Skeletal muscle satellite cell (primary cell): Measurements from ENCODE around the gene CNTNAP2.
"Not testable (repeated sequence)": the region's sequence is repeated elsewhere in the genome, so short reads cannot be mapped to it uniquely, and the experiment has no call there.

Source experiments
- H3K27me3 ChIP-seq: 2 replicates; pipeline ENCODE4 v1.7.0; 2013; ENCODE audit warnings: low read length; ENCODE audit not compliant: control insufficient read depth, insufficient read depth
- H3K36me3 ChIP-seq: 2 replicates; pipeline ENCODE4 v1.7.0; 2013; ENCODE audit warnings: mild to moderate bottlenecking, control low read depth, low read length; ENCODE audit not compliant: insufficient read depth
- H3K4me1 ChIP-seq: 2 replicates; pipeline ENCODE4 v1.7.0; 2013; ENCODE audit warnings: low read length; ENCODE audit not compliant: control insufficient read depth, insufficient read depth
- H3K4me2 ChIP-seq: 2 replicates; pipeline ENCODE4 v1.7.0; 2013; ENCODE audit warnings: mild to moderate bottlenecking, low read length
- H3K4me3 ChIP-seq: 2 replicates; pipeline ENCODE4 v1.7.0; 2013; ENCODE audit warnings: low read length
- H3K9ac ChIP-seq: 2 replicates; pipeline ENCODE4 v1.7.0; 2013; ENCODE audit warnings: mild to moderate bottlenecking, low read depth, low read length, moderate library complexity
- H3K9me3 ChIP-seq: replicated peaks from 2 replicates; pipeline ENCODE4 v1.7.0; 2013; ENCODE audit warnings: mild to moderate bottlenecking, control low read depth, low read length

The CNTNAP2 gene

DNA sequence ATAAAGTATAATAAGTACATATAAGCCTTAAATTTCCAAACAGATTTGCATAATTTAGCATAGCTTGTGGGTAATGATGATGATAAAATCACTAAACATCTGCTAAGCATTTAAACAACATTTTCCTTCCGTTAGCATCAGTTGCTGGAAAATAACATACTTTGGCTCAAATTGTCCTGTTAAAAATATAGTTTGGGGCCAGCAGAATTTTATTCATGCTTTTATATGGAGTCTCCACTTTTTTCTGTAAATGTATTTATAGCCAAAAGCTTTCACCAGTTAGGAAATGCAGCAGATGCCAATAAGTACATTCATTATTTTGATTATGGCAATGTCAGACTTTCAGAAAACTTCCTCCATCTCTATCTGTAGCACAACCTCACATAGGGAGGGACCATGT lies 107.2 kb downstream of the CNTNAP2 start:
- H3K9ac ChIP-seq: no peak overlapping the region
- peaks cover 4% of the 10 kb centered on the region for H3K9me3 ChIP-seq
- no peak overlapping the region for H3K4me3 ChIP-seq
- no peaks in the 10 kb centered on the region for H3K4me1 ChIP-seq
- H3K36me3 ChIP-seq: no peaks in the 10 kb centered on the region
- H3K4me2 ChIP-seq: no peak overlapping the region
- H3K27me3 ChIP-seq: no peaks in the 10 kb centered on the region

DNA sequence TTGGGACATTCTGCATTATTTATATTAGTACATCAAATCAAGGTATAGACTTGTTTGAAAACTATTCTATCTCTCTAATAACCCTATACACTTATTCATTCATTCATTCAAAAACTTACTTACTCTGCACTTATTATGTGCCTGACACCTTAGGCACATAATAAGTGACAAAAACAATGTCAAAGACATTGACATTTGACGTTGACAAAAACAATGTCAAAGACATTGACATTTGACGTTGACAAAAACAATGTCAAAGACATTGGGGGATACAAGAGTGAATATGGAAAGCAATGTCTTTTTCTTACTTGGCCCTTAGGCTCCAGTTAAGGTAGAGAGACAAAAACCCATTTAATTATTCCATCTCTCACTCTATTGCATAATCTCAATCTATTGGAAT lies 116.0 kb downstream of the CNTNAP2 start:
- H3K27me3 ChIP-seq: no peaks in the 10 kb centered on the region
- H3K9ac ChIP-seq: no peak overlapping the region
- H3K9me3 ChIP-seq: no peaks in the 10 kb centered on the region

DNA sequence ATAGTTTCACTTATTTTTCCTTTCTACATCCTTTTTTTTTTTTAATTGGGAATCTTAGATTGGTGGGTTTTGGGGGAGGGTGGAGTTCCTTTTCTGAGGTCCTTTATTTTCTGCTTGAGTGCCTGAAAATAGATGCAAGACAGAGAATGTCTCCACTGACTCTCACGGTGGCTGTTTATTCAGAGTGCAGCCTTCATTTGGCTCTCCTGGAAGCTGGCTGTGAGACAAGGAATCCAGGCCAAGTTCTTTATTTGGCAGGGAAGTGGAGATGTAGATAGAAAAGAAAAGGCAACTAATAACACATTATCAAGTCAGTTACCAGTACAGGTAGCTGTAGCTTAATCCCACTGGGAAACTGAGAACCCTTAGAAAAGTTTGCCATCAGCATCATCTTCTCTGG lies 118.6 kb downstream of the CNTNAP2 start:
- H3K4me1 ChIP-seq: no peaks in the 10 kb centered on the region
- no peak overlapping the region for H3K4me2 ChIP-seq
- H3K4me3 ChIP-seq: no peak overlapping the region
- H3K36me3 ChIP-seq: no peaks in the 10 kb centered on the region
- H3K9me3 ChIP-seq: no peaks in the 10 kb centered on the region
- no peak overlapping the region for H3K9ac ChIP-seq
- no peaks in the 10 kb centered on the region for H3K27me3 ChIP-seq

More for the DNA sequence above, 116.0 kb downstream of the CNTNAP2 start:
- Histone ChIP-seq H3K36me3 (no peaks in the 10 kb centered on the region), H3K4me3 (no peak overlapping the region), H3K4me2 (no peak overlapping the region), H3K4me1 (no peaks in the 10 kb centered on the region)

DNA sequence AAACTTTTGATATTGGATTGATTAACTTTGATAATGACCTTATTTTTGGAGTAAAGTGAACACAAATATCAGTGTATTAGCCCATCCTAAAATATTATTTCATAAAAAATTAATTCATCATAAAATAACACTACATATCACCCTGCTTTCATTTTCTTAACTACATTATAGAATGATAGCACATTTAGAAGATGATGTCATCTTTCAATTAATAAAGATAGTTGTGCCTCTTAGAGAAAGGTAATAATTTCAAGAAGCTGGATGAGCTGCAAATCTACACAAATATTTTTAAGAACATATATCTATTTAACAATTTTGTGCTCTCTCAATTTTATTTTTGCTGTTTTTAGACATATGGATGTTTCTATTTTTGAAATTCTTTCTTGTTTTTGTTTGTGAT lies 126.1 kb downstream of the CNTNAP2 start:
- Histone ChIP-seq H3K36me3 (no peaks in the 10 kb centered on the region), H3K9me3 (no peaks in the 10 kb centered on the region), H3K4me3 (no peak overlapping the region), H3K4me1 (no peaks in the 10 kb centered on the region), H3K27me3 (no peaks in the 10 kb centered on the region), H3K4me2 (no peak overlapping the region), H3K9ac (no peak overlapping the region)

DNA sequence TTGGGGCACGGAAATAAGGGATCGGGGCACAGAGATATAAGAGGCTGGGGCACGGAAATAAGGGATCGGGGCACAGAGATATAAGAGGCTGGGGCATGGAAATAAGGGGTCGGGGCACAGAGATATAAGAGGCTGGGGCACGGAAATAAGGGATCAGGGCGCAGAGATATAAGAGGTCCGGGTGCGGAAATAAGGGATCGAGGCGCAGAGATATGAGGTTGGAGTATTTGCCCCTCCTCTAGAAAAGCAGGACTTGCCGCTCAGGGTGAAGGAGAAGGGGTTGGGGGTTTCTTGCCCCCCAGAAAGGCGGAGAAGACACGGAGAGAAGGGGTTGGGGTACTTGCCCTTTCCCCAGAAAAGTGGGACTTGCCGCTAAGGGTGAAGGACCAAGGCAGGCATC lies 131.4 kb downstream of the CNTNAP2 start:
- not testable (repeated sequence) for H3K9me3 ChIP-seq, H3K9ac ChIP-seq, H3K4me1 ChIP-seq, H3K4me2 ChIP-seq, H3K4me3 ChIP-seq, H3K27me3 ChIP-seq, H3K36me3 ChIP-seq

DNA sequence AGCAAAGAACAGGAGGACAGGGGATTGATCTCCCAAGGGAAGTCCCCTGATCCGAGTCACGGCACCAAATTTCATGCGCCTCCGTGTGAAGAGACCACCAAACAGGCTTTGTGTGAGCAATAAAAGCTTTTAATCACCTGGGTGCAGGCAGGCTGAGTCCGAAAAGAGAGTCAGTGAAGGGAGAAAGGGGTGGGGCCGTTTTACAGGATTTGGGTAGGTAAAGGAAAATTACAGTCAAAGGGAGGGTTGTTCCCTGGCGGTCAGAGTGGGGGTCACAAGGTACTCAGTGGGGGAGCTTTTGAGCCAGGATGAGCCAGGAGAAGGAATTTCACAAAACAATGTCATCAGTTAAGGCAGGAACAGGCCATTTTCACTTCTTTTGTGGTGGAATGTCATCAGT lies 132.1 kb downstream of the CNTNAP2 start:
- H3K4me1 ChIP-seq, H3K4me2 ChIP-seq, H3K36me3 ChIP-seq, H3K27me3 ChIP-seq, H3K4me3 ChIP-seq, H3K9me3 ChIP-seq, H3K9ac ChIP-seq: not testable (repeated sequence)

DNA sequence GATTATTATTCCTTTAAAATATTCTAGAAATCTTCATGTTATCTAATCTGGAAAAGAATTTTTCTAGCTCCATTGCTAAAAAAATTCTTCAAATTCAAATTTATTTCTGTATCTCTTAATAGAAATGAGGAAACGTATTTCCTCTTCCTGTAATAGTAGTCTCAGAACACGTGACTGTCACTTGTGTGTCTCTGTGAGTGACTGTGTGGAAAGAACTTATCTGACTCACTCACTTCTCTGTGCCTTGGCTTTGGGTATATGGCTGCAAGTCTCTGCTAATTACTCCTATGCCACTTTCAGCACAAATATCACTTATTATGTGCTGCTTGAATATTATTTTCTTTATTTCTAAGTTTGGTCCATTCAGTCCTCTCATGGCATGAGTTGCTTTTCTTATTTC lies 132.7 kb downstream of the CNTNAP2 start:
- Histone ChIP-seq H3K36me3 (no peaks in the 10 kb centered on the region), H3K4me1 (no peaks in the 10 kb centered on the region), H3K9ac (no peak overlapping the region), H3K4me3 (no peak overlapping the region), H3K9me3 (peaks cover 5% of the 10 kb centered on the region), H3K4me2 (no peak overlapping the region), H3K27me3 (no peaks in the 10 kb centered on the region)

DNA sequence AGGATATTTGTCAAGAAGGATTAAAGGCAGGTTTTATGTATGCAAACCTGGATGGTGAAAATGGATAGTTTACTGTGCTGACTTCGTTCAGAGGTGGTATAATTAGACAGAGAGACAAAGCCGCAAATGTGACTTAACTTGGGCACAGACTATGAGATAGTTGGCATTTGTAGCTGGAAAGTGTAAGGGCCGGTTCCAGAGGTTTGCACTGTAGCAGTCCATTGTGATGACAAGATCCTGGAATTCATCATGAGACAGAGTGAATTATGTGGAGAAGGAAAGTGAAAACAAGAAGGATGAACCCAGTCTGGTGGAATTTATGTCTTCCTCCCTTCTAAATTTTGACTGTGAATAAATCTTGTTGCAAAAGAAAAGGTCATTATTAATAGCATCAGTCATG lies 139.0 kb downstream of the CNTNAP2 start:
- Histone ChIP-seq H3K27me3 (no peaks in the 10 kb centered on the region), H3K9ac (no peak overlapping the region), H3K4me3 (no peak overlapping the region), H3K36me3 (no peaks in the 10 kb centered on the region), H3K4me2 (no peak overlapping the region), H3K9me3 (peaks cover 5% of the 10 kb centered on the region), H3K4me1 (no peaks in the 10 kb centered on the region)

DNA sequence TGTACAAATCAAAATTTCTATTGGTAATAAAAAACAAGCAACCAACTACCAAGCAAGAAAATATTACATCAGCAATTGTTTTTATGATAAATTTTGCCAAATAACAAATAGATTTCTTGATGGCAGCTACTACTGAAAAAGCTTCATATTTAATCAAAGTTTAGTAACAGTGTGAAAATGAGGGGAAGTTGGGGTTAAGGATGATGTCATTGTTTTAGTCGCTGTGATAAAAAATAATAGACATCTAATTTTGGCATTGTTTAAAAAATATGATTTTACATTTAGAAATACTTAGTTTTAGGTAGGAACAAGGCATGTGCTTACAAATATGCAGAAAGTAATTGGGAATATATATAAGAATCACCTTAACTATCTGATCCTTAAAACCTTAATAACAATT lies 145.9 kb downstream of the CNTNAP2 start:
- no peak overlapping the region for H3K4me2 ChIP-seq
- no peaks in the 10 kb centered on the region for H3K4me1 ChIP-seq
- H3K4me3 ChIP-seq: no peak overlapping the region
- H3K9me3 ChIP-seq: no peaks in the 10 kb centered on the region
- H3K9ac ChIP-seq: no peak overlapping the region
- no peaks in the 10 kb centered on the region for H3K36me3 ChIP-seq
- no peaks in the 10 kb centered on the region for H3K27me3 ChIP-seq

DNA sequence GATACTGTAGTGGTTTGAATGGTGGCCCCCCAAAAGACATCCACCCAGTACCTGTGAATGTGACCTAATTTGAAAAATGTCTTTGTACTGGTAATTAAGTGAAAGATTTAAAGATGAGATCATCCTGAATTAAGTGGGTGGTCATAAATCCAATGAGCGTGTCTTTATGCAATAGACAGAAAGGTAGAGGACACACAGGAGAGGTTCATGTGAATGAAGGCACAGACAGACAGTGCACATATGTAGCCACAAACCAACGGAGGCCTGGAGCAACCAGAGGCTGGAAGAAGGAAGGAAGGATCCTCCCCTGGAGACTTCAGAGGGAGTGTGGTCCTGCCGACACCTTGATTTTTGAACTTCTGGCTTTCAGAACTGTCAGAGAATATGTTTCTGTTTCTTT lies 160.3 kb downstream of the CNTNAP2 start:
- peaks cover 2% of the 10 kb centered on the region for H3K9me3 ChIP-seq
- H3K4me3 ChIP-seq: no peak overlapping the region
- no peaks in the 10 kb centered on the region for H3K4me1 ChIP-seq
- H3K27me3 ChIP-seq: no peaks in the 10 kb centered on the region
- no peak overlapping the region for H3K9ac ChIP-seq
- H3K4me2 ChIP-seq: no peak overlapping the region
- no peaks in the 10 kb centered on the region for H3K36me3 ChIP-seq

DNA sequence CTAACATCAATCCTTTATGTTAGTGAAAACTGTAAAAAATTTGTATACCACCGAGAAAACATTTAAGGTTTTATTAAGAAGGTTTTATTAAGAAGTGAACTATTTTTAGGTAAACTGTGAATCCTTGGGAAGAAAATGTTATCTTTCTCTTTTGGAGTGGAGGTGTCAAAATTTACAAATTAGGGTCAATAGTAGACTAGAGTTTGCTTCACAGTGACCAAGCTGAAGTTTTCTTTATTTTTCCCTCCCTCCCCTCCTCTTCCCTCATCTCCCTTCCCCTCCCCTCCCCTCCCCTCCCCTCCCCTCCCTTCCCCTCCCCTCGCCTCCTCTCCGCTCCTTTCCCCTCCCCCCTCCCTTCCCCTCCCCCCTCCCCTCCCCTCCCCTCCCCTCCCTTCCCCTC lies 168.8 kb downstream of the CNTNAP2 start:
- peaks cover 2% of the 10 kb centered on the region for H3K9me3 ChIP-seq
- no peak overlapping the region for H3K4me3 ChIP-seq
- no peaks in the 10 kb centered on the region for H3K36me3 ChIP-seq
- no peak overlapping the region for H3K9ac ChIP-seq
- no peaks in the 10 kb centered on the region for H3K27me3 ChIP-seq
- no peak overlapping the region for H3K4me2 ChIP-seq
- H3K4me1 ChIP-seq: no peaks in the 10 kb centered on the region

DNA sequence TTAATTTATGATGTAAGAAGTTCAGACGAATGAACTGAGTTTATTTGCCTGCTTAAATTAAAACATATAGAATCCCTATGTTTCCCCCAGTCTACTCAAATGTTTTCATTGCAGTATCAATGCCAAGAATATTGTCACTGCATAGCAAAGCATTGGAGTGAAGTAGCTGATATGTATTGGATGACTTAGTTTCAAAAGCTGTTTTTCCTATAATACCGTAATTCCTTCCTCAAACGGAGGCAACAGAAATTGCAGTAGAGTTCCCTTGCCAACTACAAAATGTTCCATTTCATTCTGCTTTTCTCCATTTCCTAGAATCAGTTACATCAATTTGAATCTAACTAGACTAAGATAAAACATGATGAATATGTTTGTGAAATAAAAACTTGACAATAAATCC lies 174.1 kb downstream of the CNTNAP2 start:
- no peak overlapping the region for H3K9ac ChIP-seq
- H3K36me3 ChIP-seq: no peaks in the 10 kb centered on the region
- no peaks in the 10 kb centered on the region for H3K27me3 ChIP-seq
- no peak overlapping the region for H3K4me2 ChIP-seq
- H3K9me3 ChIP-seq: peaks cover 5% of the 10 kb centered on the region
- H3K4me1 ChIP-seq: no peaks in the 10 kb centered on the region
- no peak overlapping the region for H3K4me3 ChIP-seq

DNA sequence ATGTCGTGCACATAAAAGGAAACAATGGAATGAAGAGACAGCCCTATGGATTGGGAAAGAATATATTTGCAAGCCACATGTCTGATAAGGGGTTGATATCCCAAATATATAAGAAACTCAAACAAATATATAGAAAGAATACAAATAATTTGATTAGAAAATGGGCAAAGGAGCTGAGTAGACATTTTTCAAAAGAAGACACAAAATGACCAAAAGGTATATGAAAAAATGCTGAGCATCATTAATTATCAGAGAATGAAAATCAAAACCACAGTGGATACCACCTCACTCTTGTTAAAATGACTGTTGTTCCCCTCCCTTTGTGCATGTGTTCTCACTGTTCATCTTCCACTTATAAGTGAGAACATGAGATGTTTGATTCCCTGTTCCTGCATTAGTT lies 175.3 kb downstream of the CNTNAP2 start:
- H3K4me2 ChIP-seq: no peak overlapping the region
- H3K27me3 ChIP-seq: no peaks in the 10 kb centered on the region
- no peak overlapping the region for H3K4me3 ChIP-seq
- no peak overlapping the region for H3K9ac ChIP-seq
- peaks cover 12% of the 10 kb centered on the region for H3K9me3 ChIP-seq
- no peaks in the 10 kb centered on the region for H3K4me1 ChIP-seq
- no peaks in the 10 kb centered on the region for H3K36me3 ChIP-seq
